K562 (cell line): ENCODE data around the gene NRP1.

Experiments
- ARID4B ChIP-seq: sonication (generic); formaldehyde crosslinking; IDR thresholded peaks from 2 replicates; pipeline ENCODE4 v1.8.0; 2022; ENCODE audit warnings: mild to moderate bottlenecking, missing genetic modification reagents
- CTCF ChIP-seq, 3 experiments: IDR thresholded peaks in 2 of 3; conservative IDR thresholded peaks in 1 of 3; 2 replicates each; pipeline ENCODE4 v1.5.1; 2011 to 2012; ENCODE audit warnings: low read length in 3 of 3, mild to moderate bottlenecking in 3 of 3, control low read depth in 2 of 3, improper control_type of control experiment in 1 of 3, inconsistent platforms in 1 of 3, low read depth in 1 of 3, mixed read lengths in 1 of 3, moderate library complexity in 1 of 3; ENCODE audit not compliant: insufficient read depth in 2 of 3
- EGR1 ChIP-seq: fragments of 450-650 bp; conservative IDR thresholded peaks from 2 replicates; pipeline ENCODE4 v1.6.1; 2017; ENCODE audit warnings: mild to moderate bottlenecking
- EZH2 ChIP-seq: IDR thresholded peaks from 2 replicates; pipeline ENCODE4 v1.6.1; 2012; ENCODE audit warnings: low read depth, mild to moderate bottlenecking, inconsistent platforms, low read length, borderline replicate concordance
- MTA2 ChIP-seq: fragments of 450-650 bp; IDR thresholded peaks from 2 replicates; pipeline ENCODE4 v1.6.1; 2016; ENCODE audit warnings: low read depth
- TF ChIP-seq, protein P1 (sequence below): sonication (generic); formaldehyde crosslinking; IDR thresholded peaks from 2 replicates; pipeline ENCODE4 v1.8.1; 2023; ENCODE audit warnings: mild to moderate bottlenecking, missing genetic modification reagents

DNA sequence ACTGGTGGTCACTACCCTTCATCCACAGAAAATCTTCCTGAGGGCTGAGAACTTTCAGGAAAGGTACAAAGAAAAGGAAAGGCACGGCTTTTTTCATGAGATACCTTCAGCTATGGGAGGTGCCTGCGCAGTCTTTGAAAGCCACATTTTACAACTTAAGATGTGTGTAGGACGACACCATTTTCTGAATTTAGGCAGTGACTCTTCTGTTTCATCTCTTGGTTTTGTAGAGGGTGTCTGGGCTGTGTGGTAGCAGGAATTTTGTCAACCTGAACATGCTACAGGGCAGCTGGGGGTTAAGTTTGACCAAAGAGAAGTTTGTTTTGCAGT lies 138.1 kb downstream of the NRP1 start:
- TF ChIP-seq CTCF (IDR thresholded peaks at IDR 0.05 in 2 of 3, conservative IDR thresholded peaks at IDR 0.05 in 1 of 3; ENCODE audit: insufficient read depth in 2 of 3, low read depth in 1 of 3, low read length in 3 of 3) (no peak), EZH2 (no peak), ARID4B (CRISPR knock-in tag) (no peak), MTA2 (no peak), EGR1 (no peak)
- TF ChIP-seq, protein P1, sequence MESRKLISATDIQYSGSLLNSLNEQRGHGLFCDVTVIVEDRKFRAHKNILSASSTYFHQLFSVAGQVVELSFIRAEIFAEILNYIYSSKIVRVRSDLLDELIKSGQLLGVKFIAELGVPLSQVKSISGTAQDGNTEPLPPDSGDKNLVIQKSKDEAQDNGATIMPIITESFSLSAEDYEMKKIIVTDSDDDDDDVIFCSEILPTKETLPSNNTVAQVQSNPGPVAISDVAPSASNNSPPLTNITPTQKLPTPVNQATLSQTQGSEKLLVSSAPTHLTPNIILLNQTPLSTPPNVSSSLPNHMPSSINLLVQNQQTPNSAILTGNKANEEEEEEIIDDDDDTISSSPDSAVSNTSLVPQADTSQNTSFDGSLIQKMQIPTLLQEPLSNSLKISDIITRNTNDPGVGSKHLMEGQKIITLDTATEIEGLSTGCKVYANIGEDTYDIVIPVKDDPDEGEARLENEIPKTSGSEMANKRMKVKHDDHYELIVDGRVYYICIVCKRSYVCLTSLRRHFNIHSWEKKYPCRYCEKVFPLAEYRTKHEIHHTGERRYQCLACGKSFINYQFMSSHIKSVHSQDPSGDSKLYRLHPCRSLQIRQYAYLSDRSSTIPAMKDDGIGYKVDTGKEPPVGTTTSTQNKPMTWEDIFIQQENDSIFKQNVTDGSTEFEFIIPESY (CRISPR knock-in tag): no peak
